Hematopoietic multipotent progenitor cell (in vitro differentiated cells): ENCODE data around the gene DUS2. TPM values are rescaled to one million over a fixed set of nuclear protein-coding genes. Genes with fewer than 3 reads are reported as not detected.
"Not testable (repeated sequence)": the region's sequence is repeated elsewhere in the genome, so short reads cannot be mapped to it uniquely, and the experiment has no call there.

Experiments used
- DNase-seq, 3 donors: peaks; one replicate each; pipeline ENCODE4 v3.0.0-alpha.2; 2011 to 2015; ENCODE audit warnings: low read depth in 2 of 3, low spot score in 2 of 3
- total RNA-seq: library from RNA; depleted of rRNA; stranded (reverse); fragments of >200 nt; gene quantifications from one replicate; pipeline ENCODE4 v1.2.3, GENCODE V29; 2012

The DUS2 gene
- total RNA-seq, 1 donor: 15.1 TPM

DNA sequence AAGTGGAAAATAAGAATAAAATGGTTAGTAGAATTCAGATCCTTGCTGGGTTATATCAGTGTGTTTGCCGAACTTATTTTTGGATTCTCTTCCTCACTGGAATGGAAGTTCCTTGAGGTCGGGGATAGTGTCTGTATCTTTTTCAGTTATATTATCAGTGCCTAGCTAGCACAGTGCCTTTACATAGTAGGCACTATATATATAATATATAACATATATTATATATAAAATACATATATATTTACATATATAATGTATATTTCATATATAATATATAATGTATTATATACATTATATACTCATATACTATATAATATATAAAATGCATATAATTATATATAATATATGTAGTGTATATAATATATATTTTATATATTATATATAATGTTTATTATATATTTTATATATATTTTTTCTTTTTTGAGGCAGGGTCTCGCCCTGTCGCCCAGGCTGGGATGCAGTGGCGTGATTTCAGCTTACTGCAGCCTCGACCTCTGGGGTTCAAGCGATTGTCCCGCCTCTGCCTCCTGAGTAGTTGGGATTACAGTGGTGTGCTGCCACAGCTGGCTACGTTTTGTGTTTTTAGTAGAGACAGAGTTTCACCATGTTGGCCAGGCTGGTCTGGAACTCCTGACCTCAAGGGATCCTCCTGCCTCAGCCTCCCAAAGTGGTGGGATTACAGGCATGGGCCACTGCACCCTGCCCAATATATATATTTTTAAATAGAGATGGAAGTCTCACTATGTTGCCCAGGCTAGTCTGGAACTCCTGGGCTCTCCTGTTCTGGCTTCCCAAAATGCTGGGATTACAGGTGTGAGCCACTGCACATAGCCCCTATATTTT lies 65.3 kb downstream of the DUS2 start:
- DNase-seq: no peak

DNA sequence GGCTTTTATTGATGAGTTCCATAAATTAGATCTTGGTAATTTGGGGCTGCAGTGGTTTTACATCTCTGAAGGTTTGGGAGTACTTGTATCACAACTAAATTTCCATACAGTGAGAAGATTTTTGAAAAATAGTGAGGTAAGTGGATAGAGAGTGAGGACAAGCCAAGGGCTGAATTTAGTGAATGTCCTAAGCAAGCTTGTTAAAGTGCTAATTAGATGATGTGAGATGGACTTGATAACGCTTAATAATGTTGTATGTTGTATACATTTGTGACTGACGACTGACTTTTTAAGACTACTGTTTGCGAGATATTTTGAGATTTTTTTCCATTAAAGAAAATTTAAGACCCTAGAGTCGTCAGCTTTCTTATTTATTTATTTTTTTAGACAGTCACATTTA lies 66.0 kb downstream of the DUS2 start:
- no peak for DNase-seq

DNA sequence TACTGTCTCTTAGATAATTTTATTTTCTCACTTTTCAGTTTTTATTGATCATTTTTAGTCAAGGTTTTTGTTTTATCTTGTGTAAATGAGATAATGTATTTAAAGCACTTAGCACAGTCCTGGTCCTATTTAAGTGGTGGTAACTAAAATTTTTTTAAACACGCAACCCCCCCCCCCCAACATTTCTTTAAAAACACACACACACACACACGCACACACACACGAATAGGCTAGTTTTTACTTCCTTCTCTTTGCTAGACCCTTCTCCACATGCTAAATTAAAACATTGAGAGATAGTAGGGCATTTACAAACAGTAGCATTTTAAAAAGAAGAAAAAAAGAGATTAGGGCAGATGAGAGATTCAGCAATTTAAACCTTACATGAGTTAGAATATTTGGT lies 67.0 kb downstream of the DUS2 start:
- peak in 2 of 3 donors; percentile 52 to 69 for DNase-seq

DNA sequence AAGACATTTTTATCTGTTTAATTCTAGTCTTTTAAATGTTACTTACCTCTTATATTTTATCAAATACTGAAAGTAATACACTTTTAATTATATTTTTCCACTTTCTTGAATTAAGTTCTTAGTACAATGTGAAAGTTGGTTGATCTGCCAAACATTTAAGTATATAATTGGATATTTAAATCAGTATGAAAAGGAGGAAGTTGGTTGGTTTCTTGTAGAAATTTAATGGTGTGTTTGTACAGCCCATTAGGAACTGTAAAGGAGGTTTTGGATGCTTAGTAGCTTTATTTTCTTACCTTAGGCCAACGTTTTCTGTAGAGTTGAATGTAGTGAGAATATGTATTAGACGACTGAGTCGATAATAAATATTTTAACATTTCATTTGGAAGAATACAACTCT lies 67.4 kb downstream of the DUS2 start:
- DNase-seq: peak in 1 of 3 donors; percentile 31

DNA sequence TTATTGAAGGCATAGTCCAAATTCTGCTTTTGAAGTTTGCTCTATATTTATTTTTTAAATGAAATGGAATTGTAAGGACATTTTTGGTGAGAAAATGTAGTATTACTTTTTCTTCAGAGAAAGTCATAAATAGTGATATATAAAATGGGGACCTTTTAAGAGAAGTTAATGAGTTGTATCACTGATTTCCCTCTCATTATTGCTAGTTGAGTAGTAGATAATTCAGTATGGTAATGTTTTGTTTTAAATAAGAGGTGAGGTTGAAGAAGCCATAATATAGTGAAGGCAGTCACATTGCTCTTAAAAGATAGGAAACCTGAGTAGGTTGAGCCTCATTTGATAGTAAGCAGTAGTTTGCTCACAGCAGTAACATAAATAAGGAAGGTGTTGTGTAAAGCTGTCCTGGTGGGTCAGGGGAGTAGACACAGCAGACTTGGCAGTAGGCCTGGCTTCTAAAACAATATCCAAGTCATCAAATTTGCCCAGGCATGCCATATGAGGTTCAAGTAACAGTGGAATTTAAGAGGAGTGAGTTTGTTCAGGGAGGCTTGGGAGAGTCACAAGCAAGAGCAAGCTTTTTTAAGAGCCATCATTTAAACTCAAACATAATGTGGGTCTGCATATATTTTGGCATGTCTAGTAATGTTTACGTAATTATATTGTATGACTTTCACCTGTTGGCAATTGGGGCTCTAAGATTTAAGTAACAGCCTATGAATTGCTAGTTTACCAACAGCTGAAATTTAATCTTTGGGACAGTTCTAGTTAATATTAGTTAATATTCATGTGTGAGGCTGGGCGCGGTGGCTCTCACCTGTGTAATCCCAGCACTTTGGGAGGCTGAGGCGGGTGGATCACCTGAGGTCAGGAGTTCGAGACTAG lies 68.5 kb downstream of the DUS2 start:
- DNase-seq: no peak

DNA sequence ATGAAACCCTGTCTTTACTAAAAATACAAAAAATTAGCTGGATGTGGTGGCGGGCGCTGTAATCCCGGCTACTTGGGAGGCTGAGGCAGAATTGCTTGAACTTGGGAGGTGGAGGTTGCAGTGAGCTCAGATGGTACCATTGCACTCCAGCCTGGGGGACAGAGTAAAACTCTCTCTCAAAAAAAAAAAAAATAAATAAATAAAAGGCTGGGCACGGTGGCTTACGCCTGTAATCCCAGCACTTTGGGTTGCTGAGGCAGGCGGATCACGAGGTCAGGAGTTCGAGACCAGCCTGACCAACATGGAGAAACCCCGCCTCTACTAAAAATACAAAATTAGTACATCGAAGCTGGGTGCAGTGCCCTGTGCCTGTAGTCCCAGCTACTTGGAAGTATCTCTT lies 69.2 kb downstream of the DUS2 start:
- not testable (repeated sequence) for DNase-seq

DNA sequence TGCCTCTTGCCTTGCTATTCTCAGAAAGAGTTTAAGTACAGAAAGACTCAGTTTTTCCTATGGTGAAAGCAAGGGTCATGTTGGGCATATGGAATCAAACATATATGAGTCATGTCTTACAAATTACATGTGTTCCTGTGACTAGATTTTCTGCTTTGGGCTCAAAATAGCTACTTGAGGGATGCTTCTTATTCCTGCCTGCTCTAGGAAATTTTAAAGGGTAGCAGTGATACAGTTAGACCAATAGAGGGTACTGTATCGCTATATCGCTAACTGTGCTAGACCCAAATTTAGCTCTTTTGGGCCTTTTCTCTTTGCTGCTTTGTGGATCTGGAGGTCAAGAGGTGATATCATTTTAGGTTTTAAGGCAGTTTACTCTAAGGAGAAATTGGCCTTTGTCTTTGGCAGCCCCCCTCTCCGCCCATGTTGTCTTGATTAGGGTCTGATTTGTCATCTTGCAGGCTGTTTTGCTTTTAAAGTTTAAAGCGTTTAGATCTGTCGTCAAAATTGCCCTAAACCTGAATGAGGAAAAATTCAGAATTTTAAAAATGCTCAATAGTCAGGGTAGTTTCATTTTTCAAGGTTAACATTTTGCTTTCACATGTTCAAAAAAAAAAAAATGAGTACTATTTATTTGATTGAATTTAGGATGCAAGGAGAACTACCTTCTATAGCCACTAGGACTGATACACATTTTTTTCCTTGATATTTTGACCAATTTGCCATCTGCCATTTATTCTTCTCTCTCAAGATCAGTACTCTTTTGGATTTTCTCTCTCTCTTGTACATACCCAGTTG lies 70.9 kb downstream of the DUS2 start:
- DNase-seq: peak in 1 of 3 donors; percentile 50

DNA sequence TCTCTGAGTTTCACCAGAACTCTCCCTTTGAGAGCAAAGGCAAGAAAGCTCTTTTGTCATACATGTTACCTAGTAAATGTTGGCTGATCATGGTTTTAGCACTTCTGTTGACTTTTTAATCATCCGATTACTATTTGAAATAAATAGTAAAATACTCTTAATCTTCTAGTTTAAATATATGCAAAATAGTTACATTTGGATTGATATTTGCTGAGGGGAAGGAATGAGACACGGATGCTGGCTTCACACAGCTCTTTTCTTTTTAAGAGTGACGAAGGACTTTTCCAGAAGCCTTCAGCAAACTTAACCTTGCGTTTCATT lies 71.5 kb downstream of the DUS2 start:
- no peak for DNase-seq

DNA sequence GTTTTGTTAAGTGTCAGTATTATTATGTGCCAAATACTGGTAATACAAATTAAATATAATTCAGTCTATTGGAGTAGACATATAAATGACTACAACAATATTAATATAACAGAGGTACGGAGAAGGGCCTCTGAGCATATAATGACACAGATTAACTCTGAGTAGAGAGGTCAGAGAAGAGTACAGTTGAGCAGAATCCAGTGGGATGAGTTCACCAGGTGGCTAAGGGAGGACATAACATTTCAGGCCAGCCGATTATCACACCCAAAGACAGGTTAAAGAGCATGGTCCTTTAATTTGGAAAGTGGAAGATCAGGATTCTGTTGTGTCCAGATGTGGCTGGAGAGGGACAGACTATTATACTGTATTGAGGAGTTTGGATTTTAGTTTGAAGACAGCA lies 73.4 kb downstream of the DUS2 start:
- no peak for DNase-seq

DNA sequence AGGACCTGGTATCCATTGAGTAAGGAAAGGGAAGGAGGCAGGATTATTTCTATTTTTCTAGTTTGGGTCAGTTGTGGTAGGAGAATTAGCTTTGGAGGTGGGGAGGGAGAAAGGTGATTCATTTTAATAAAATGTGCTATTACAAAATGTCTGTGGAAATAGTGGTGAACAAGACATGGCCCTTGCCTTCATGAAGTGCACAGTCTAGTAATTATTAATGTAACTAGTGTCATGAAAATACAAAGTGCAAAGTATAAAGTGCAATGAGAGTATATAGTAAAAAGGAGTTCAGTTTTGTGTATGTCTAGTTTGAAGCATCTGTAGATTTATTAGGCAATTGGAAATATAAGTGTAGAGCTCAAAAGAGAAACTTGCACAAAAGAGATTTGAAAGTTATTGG lies 74.0 kb downstream of the DUS2 start:
- DNase-seq: no peak

DNA sequence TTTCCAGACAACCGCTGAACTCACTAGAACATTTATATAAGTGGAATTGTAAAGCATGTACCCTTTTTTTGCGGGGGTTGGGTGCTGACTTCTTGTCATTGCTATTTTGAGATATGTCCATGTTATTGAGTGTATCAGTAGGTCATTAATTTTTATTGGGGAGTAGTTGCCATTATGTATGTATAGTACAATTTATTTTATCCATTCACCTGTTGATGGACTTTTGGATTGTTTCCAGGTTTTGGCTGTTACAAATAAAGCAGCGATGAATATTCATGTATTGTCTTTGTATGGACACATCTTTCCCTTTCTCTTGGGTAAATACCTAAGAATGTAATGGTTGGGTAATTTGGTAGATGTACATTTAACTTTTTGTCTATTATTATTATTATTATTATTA lies 74.8 kb downstream of the DUS2 start:
- no peak for DNase-seq

DNA sequence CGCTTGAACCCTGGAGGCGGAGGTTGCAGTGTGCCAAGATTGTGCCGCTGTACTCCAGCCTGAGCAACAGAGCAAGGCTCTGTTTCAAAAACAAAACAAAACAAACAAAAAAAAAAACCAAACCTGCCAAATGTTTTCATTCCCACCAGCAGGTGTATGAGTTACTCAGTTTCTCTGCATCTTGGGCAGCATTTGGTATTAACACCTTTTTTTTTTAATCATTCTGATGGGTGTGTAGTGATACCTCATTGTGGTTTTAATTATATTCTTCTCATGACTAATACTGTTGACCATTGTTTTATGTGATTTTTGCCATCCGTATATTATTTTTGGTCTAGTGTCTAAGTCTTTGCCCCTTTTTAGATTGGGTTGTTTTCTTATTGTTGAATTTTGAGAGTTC lies 77.4 kb downstream of the DUS2 start:
- no peak for DNase-seq

DNA sequence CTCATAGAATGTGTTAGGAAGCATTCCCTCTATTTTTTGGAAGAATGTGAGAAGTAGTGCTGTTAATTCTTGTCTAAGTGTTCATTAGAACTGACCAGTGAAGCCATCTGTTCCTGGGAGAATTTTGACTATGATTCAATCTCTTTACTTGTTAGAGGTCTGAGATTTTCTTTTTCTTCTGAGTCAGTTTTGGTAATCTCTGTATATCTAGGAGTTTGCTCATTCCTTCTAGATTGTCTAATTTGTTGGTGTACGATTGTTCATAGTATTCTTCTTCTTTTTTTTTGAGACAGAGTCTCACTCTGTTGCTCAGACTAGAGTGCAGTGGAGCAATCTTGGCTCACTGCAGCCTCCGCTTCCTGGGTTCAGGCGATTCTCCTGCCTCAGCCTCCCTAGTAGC lies 82.5 kb downstream of the DUS2 start:
- no peak for DNase-seq

DNA sequence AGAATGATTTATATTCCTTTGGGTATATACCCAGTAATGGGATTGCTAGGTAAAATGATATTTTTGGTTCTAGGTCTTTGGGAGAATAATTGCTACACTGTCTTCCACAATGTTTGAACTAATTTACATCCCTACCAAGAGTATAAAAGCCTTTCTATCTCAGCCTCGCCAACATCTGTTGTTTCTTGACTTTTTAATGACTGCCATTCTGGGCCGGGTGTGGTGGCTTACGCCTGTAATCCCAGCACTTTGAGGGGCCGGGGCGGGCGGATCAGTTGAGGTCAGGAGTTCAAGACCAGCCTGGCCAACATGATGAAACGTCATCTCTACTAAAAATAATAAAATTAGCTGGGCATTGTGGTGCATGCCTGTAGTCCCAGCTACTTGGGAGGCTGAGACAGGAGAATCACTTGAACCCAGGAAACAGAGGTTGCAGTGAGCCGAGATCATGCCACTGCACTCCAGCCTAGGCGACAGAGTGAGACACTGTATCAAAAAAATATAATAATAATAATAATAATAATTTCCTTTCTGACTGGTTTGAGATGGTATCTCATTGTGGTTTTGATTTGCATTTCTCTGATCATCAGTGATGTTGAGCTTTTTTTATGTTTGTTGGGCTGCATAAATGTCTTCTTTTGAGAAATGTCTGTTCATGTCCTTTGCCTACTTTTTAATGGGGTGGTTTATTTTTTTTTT lies 84.3 kb downstream of the DUS2 start:
- DNase-seq: not testable (repeated sequence)

DNA sequence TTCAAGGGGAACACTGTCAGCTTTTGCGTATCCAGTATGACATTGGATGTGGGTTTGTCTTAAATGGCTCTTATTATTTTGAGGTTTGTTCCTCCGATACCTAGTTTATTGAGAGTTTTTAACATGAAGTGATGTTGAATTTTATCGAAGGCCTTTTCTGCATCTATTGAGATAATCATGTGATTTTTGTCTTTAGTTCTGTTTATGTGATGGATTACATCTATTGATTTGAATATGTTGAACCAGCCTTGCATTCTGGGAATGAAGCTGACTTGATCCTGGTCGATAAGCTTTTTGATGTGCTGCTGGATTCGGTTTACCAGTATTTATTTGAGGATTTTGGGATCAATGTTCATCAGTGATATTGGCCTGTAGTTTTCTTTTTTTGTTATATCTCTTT lies 86.1 kb downstream of the DUS2 start:
- not testable (repeated sequence) for DNase-seq

DNA sequence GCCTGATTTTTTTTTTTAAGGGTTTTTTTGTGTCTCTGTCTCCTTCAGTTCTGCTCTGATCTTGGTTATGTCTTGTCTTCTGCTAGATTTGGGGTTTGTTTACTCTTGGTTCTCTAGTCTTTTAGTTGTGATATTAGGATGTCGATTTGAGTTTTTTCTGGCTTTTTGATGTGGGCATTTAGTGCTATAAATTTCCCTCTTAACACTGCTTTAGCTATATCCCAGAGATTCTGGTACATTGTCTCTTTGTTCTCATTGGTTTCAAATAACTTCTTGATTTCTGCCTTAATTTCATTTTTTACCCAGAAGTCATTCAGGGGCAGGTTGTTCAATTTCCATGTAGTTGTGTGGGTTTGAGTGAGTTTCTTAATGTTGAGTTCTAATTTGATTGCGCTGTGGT lies 87.5 kb downstream of the DUS2 start:
- DNase-seq: not testable (repeated sequence)

DNA sequence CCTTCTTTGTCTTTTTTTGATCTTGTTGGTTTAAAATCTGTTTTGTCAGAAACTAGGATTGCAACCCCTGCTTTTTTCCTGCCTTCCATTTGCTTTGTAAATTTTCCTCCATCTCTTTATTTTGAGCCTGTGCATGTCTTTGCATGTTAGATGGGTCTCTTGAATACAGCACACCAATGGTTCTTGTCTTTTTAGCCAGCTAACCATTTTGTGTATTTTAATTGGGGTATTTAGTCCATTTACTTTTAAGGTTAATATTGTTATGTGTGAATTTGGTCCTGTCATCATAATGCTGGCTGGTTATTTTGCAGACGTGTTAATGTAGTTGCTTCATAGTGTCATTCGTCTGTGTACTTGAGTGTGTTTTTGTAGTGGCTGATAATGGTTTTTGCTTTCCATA lies 88.3 kb downstream of the DUS2 start:
- no peak for DNase-seq

DNA sequence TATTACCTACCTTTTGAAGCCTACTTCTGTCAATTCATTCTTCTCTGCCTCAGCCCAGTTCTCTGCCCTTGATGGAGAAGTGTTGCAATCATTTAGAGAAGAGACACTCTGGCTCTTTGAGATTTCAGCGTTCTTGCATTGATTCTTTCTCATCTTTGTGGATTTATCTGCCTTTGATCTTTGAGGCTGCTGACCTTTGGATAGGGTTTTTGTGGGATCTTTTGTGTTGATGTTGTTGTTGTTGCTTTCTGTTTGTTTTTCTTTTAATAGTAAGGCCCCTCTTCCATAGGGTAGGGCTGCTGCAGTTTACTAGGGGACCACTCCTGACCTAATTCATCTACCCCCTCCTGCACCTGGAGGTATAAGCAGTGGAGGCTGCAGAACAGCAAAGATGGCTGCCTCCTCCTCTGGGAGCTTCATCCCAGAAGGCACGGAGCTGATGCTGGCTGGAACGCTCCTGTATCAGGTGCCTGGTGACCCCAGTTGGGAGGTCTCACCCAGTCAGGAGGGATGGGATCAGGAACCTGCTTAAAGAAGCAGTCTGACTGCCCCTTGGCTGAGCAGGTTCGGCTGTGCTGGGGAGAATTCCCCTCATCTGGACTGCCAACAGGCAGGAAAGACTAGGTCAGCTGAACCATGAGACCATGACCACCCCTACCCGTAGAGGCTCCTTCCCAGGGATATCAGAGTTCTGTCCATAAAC lies 90.1 kb downstream of the DUS2 start:
- no peak for DNase-seq

DNA sequence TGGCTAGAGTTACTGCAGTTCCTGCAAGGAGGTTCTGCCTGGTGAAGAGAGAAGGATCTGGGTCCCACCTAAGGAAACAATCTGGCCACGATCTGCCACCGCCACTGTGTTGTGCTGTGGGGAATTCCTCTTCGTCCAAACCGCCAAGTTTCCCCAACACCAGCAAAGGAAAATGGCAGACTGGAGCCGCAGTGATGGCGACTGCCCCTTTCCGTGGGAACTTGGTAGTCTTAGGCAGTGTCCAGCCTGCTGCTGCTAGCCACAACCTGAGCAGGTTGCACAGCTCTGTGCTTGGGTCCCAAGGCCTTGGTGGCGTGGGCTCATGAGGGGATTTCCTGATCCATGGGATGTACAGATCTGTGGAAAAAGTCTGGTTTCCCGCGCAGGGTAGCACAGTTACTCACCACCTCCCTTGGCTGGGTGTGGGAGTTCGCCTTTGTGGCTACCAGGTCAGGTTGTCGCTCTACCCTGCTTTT lies 90.7 kb downstream of the DUS2 start:
- DNase-seq: no peak

DNA sequence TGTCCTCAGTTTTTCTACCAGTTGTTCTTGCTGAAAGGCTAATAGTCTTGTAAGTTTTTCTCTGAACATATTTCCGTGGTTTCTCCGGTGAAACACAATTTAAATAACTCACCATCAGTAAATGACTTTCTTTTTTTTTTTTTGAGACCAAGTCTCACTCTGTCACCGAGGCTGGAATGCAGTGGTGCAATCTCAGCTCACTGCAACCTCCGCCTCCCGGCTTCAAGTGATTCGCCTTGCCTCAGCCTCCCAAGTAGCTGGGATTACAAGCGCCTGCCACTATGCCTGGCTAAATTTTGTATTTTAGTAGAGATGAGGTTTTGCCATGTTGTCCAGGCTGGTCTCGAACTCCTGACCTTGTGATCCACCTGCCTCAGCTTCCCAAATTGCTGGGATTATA lies 91.9 kb downstream of the DUS2 start:
- not testable (repeated sequence) for DNase-seq
